Right renal cortex interstitium (tissue), 3 donors: Measurements from ENCODE around the gene TBX1. TPM values are rescaled to one million over a fixed set of nuclear protein-coding genes. Genes with fewer than 3 reads are reported as not detected.

ENCODE experiments used
- DNase-seq, 3 donors: peaks; one replicate each; pipeline ENCODE4 v3.0.0-alpha.2; 2013; ENCODE audit warnings: low read depth in 3 of 3, low spot score in 2 of 3
- polyA plus RNA-seq, 3 donors: library from polyadenylated mRNA; unstranded; fragments of 120-200 nt; gene quantifications; one replicate each; pipeline ENCODE4 v1.2.1, GENCODE V29; 2013; ENCODE audit not compliant: insufficient read length in 3 of 3

Gene TBX1
- polyA plus RNA-seq, 3 donors = 0.11 to 0.26 (median 0.14) TPM

GRCh38 chr22:19737846-19738663 is 22.5 kb upstream of the TBX1 start:
- DNase-seq = no peak

GRCh38 chr22:19738664-19739447 is 21.7 kb upstream of the TBX1 start:
- no peak for DNase-seq

- no peak for DNase-seq
These were observed 21.1 kb upstream of the TBX1 start for GRCh38 chr22:19739448-19739895.

DNA sequence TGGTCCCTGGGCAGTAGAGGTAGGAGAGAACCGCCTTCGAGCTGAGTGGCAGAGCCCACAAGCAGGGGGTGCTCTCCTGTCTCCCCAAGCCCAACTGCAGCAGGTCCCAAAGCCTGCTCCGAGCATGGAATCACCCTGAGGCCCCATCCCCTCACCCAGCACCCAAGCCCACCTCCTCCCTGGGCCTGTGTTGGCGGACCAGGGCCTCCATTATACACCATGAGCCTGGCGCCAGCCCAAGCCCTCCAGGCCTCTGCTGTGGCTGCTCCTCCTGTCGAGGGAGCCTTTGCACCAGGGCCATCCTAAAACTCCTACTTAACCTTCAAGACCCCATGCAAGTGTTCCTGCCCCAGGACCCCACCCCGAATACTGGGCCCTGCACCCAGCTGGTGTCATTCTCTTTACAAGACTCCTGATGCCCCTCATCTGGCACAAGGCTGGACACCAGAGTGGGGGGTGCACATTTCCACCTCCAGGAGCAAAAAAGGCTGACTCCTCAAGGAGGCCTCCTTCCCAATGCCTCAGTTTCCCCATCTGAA is 20.6 kb upstream of the TBX1 start:
- DNase-seq = no peak

DNA sequence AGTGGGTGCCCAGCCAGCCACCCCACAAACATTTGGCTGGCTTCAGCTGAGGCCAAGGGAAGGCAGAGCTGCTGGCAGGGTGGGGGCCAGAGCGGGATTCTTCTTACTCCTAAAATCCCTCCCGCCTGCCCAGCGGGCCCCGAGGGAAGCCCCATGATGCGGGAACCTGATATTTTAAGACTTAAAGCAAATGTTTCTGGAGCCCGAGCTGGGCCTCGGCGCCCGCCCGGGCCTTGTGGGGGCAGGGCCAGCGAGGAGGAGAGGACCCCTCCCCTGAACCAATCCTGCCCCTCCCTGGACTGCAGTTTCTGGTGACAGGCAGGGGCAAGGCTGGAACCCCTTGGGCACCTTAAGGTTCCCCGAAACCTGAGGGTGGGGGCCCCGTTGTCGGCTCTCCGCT is 20.0 kb upstream of the TBX1 start:
- DNase-seq = no peak

DNA sequence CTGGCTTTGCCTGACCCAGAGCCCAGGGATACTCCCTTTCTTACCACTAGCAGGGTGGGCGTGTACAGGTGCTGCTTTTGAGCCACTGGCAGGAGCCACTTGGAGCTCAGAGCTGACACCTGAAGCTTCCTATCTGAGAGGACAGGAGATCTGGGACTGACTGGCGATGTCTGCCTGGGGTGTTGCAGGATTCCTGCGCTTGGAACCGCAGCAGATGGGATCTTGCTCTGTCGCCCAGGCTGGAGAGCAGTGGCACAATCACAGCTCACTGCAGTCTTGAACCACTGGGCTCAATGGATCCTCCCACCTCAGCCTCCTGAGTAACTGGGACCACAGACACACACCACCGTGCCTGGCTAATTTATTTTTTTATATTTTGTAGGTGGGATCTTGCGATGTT is 19.5 kb upstream of the TBX1 start:
- DNase-seq = no peak

DNA sequence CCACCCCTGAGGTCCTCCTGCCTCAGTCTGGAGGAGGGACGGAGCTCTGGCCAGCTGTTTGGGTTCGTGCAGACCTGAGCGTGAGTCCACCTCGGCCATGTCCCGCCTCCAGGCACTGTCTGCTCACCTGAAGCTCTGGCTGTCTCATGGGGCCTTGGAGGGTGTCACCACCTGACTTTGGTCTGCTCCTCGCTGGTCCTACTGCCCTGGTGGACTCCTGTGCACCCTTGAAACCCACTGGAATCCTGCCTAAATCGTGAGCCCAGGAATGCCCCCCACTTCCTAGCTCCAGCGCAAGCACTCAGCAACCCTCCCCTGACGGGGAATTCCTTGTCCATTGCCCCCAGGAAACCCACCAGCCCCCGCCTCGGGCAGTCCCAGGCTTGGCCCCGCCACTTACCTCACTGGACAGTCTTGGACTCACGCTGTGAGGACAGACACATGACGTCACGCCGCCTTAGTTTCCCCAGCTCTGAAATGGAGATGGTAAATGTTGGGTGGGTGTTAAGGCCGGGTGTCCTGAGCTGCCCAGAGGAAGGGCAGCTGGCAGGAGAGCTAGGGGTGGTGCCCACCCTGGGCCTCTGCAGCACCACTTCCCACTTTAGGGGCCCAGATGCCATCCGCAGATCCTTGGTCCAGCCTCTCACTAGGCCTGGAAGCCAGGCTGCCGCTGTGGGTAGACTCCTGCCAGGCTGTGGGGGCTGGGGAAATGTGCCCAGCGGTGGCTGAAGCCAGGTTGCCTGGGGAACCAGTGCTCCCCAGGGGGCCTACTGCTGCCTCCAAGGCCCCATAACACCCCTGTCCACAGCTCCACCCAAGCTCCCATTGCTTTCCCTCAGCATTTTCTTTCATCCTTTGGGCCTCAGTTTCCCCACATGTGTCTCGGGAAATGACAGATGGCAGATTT is 18.2 kb upstream of the TBX1 start:
- DNase-seq = no peak

DNA sequence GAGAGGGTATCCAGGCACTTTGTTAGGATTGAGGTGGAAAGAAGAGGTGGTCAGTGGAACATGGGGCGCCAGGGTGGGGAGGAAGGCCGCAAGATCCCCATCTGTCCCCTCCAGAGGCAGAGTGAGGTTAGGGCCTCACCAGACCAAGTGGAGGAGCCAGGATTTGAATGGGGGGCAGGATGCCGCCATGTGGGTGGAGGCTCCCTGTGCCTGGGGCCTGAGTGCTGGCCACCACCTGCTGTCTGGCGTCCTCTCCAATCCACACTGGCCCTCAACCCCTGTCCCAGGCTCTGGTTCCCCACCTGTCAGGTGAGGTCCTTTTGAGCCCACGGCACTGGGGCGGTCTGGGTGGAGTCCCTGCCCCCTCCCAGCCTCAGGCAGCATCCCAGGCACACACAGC is 17.5 kb upstream of the TBX1 start:
- DNase-seq = no peak

GRCh38 chr22:19743651-19744050 is 16.9 kb upstream of the TBX1 start:
- no peak for DNase-seq

DNA sequence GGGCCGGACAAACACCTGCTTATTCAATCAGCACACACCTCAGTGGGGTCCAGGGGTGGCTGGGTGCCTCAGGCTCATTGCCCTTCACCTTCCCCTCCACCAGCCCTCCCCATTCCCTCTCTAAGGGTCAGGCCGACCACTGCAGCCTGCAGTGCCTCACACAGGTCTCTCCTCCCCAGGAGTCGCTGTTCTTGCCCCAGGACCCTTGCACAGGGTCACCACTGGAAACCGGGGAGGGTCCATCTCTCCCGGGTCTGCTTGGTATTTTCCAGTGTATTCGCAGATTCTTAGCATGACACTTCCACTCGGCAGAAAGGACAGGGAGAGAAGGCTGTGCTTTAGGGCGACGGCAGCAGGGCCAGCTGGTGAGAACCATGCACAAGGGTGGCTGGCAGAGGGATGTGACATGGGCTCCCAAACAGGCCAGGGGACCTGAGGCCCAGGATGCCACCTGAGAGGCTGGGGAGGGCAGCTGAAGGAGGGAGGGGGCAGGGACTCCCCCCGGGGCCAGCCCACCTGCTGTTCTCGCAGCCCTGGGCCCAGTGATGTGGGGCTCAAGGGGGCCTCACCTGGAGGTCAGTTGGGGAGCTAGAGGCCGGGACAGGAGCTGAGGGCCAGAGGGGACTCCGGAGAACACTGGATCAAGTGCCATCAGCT is 16.1 kb upstream of the TBX1 start:
- DNase-seq = no peak

DNA sequence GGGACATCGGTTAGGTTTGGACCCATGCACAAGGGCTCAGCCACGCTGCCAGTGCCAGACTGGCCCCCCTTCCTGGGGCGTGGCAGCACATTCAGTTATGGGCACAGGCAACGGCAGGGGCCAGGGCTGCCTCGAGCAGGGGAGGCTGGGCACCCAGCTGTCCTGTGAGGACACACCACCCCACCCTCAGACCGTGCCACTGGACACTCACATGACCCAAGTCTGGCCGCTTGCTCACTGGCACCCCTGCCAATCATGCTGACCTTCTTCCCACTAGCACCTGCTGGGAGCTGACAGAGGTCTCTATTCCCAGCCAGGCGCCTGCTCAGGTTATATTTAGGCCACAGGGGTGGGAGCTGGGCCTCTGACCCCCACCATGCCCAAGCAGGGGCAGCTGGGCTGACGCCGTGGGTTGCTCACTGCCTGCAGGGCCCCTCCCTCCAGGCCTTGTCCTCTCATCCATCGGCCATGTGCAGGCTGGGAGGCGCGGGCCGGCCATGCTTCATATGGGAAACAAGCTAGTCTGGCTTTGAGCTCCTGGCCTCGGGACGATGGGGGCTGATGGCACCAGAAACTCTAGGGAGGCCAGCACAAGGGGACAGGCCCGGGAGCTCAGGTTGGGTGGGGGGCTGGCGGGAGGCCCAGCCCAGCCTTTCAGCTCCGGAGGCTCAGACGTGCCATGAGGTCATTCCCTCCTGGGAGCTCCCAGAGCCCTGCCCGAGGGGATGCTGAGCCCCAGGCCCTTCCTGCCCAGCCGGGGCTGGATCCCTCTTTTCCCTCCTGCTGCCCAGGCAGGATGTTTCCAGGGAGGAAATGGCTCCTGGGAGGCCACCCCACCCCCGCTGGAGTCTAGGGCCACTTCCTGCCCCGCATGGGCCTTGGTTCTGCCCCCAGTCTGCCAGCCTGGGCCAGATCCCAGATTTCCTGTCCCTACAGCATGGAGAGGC is 15.2 kb upstream of the TBX1 start:
- no peak for DNase-seq

DNA sequence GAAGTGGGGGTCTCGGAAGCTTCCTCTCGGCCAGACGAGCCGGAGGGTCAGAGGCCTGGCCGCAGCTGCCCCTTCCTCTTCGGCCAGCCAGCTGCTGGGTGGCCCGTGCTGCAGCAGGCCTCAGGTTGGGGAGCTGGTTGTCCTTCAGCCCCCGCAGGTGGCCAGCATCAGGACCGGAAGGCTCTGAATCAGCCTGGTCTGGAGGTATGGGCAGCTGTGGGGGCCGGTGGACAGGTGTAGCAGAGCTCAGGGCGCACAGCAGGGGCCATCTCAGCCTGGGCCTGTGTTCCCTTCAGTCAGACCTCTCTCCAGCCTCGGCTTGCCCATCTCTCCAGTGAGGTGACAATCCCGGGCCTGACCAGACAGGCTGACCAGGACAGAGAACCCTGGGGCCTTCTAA is 13.9 kb upstream of the TBX1 start:
- no peak for DNase-seq

DNA sequence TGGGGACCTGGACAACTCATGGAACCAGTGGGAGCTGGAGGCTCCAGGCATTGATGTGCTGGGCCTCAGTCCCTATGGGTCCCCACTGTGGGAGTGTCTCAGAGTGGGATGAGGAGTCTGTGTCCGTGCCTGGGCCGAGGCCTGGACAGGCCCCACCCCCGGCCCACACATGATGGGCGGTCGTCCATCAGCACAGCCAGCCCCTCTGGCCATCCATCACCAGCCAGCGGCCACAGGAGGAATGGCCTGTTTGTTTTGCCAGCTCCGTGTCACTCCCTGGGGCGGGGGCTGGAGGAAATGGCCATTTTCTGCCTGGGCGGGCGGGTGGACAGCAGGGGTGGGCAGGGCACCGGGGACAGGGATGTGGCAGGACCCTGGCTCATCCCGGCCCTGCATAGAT is 13.0 kb upstream of the TBX1 start:
- DNase-seq = no peak

DNA sequence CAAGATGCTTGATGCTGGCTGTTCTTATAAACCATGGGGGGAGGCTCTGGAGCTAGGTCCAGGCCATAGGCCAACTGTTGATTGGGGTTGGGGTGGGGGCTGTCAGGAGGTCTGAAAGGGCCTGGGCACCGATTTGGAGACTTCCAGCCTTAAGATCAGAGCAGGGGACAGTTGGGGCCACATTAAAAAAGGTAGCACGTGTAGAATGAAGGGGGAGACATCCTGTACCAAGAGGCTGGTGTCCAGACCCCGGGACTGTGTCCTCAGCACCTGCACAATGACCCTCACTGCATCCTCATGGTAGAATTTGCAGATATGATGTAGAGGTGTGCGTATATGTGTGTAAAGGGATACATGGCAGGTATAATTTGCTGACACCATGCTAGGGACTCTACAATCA is 12.4 kb upstream of the TBX1 start:
- DNase-seq = no peak

GRCh38 chr22:19748991-19749664 is 11.4 kb upstream of the TBX1 start:
- DNase-seq = no peak

- no peak for DNase-seq
These were observed 10.7 kb upstream of the TBX1 start for GRCh38 chr22:19749876-19750275.

DNA sequence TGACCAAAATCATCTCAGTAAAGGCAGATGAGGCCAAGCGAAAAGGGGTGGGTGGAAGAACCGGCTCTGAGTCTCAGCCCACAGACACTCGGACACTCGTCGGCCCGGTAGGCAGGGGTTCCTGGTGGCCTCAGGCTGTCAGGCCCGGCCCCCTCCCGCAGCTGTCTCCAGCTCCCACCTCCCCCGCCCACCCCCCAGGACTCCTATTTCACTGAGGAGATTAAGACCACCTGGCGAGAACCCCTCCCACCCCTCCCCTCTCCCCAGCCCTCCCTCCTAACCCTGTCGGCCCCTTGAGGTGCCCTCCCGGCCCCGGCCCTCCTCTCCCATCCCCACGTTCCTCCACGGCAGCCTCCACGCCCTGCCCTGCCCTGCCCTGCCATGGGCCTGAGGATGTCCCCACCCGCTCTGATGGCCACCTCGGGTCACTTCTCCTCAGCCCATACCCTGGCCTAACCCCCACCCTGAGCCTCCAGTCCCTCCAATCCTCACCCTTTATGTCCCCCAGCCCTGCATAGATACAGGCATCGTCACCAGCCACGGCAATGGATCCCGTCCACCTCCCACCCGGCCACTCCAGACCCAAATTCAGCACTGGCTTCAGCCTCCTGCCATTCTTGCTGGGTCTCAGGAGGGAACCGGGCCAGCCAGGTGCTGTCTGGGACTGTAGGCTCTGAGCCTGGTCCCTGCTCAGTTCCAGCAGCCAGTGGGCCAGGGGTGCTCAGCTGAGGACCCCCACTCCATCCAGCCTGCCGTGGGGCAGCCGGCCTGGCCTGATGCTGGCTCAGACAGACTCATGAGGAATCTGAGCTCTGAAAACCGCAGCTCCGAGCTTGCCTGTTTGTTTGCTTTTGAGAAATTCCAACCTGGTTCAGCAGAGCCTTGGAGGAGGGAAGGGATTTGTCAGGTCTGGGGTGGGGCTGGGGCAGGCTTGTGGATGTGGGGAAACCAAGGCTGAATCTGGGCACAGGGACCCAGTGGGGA is 9.8 kb upstream of the TBX1 start:
- DNase-seq = no peak
